A549 (cell line): ENCODE data around the gene SEC24B. TPM values are rescaled to one million over a fixed set of nuclear protein-coding genes. Genes with fewer than 3 reads are reported as not detected.
"Not testable (repeated sequence)": the region's sequence is repeated elsewhere in the genome, so short reads cannot be mapped to it uniquely, and the experiment has no call there.

Experiments used
- ATAC-seq, 2 experiments: fragments of 200-7000 bp in 1 of 2; fragments of >200 bp in 1 of 2; cut with Nextera tagmentation in 1 of 2; cut with Tn5 transposase in 1 of 2; 3 replicates each; pipeline versions ENCODE4 v1.8.0 to v1.9.1; 2018 to 2020; ENCODE audit warnings: mild to moderate bottlenecking in 1 of 2, moderate library complexity in 1 of 2
- CTCF ChIA-PET: fragments of 300-600 bp; sonication (Branson Sonifier 250); formaldehyde crosslinking; extraction: SDS; loops from one replicate; lab custom pipeline; 2021; ENCODE audit warnings: antibody characterized with exemption, inconsistent platforms; lab: Yijun Ruan, JAX
- POLR2A ChIA-PET: fragments of 350-600 bp; formaldehyde crosslinking; extraction: SDS; loops from one replicate; lab custom pipeline; 2021; ENCODE audit warnings: antibody characterized with exemption, inconsistent platforms; lab: Yijun Ruan, JAX
- DNase-seq, 2 experiments: peaks; one replicate each; pipeline versions ENCODE4 v3.0.0 to v3.0.0-alpha.2; 2011 to 2016; ENCODE audit warnings: low read depth in 1 of 2, low spot score in 1 of 2
- FAIRE-seq: peaks from 2 replicates; lab custom pipeline; 2011; peaks lifted over from hg19 to GRCh38; lab: Jason Lieb, UNC
- H3K27ac ChIP-seq, 2 experiments: fragments of >200 bp; sonication (Bioruptor Twin); formaldehyde crosslinking; 3 replicates each; pipeline ENCODE4 v1.5.1; 2016 to 2017
- H3K4me1 ChIP-seq: fragments of >200 bp; sonication (Bioruptor Twin); formaldehyde crosslinking; 3 replicates; pipeline ENCODE4 v1.6.1; 2016
- H3K4me2 ChIP-seq: fragments of >200 bp; sonication (Bioruptor Twin); formaldehyde crosslinking; 3 replicates; pipeline ENCODE4 v1.6.1; 2016
- H3K4me3 ChIP-seq: fragments of >200 bp; sonication (Bioruptor Twin); formaldehyde crosslinking; 3 replicates; pipeline ENCODE4 v1.5.1; 2016
- H3K9me3 ChIP-seq: fragments of >200 bp; sonication (Bioruptor Twin); formaldehyde crosslinking; 3 replicates; pipeline ENCODE4 v1.6.1; 2016
- ATOH8 ChIP-seq: fragments of 250-450 bp; sonication (Bioruptor Pico); IDR thresholded peaks from 2 replicates; pipeline ENCODE4 v1.5.0; 2020; ENCODE audit warnings: low read depth, mild to moderate bottlenecking, moderate library complexity
- BHLHE40 ChIP-seq: IDR thresholded peaks from 2 replicates; pipeline ENCODE4 v1.6.1; 2012; ENCODE audit warnings: low read depth, low read length, inconsistent platforms
- CBX2 ChIP-seq: fragments of 200-600 bp; sonication (generic); IDR thresholded peaks from 2 replicates; pipeline ENCODE4 v1.6.1; 2016; ENCODE audit warnings: low read depth, mild to moderate bottlenecking, borderline replicate concordance
- CBX8 ChIP-seq: fragments of 200-600 bp; sonication (generic); IDR thresholded peaks from 2 replicates; pipeline ENCODE4 v1.6.1; 2016
- EHF ChIP-seq: fragments of 250-450 bp; sonication (Bioruptor Pico); IDR thresholded peaks from 2 replicates; pipeline ENCODE4 v1.5.0; 2020; ENCODE audit warnings: mild to moderate bottlenecking
- ESRRA ChIP-seq: fragments of 150-350 bp; IDR thresholded peaks from 2 replicates; pipeline ENCODE4 v1.6.1; 2014; ENCODE audit warnings: mild to moderate bottlenecking, low read length, borderline replicate concordance
- GATA3 ChIP-seq: IDR thresholded peaks from 2 replicates; pipeline ENCODE4 v1.6.1; 2012; ENCODE audit warnings: borderline replicate concordance
- HES2 ChIP-seq: fragments of >200 bp; sonication (Bioruptor Twin); formaldehyde crosslinking; IDR thresholded peaks from 2 replicates; pipeline ENCODE4 v1.6.1; 2016
- HEYL ChIP-seq: fragments of 250-450 bp; sonication (Bioruptor Pico); IDR thresholded peaks from 2 replicates; pipeline ENCODE4 v1.8.0; 2021; ENCODE audit warnings: mild to moderate bottlenecking, moderate library complexity
- JUN ChIP-seq, 2 experiments: fragments of >200 bp; sonication (Bioruptor Twin); formaldehyde crosslinking; IDR thresholded peaks; 2 replicates in 1 of 2; 3 replicates in 1 of 2; pipeline ENCODE4 v1.6.1; 2016 to 2017
- JUNB ChIP-seq: fragments of >200 bp; sonication (Bioruptor Twin); formaldehyde crosslinking; IDR thresholded peaks from 2 replicates; pipeline ENCODE4 v1.6.1; 2016
- MAX ChIP-seq: IDR thresholded peaks from 2 replicates; pipeline ENCODE4 v1.6.1; 2012
- MAZ ChIP-seq: fragments of 150-350 bp; IDR thresholded peaks from 2 replicates; pipeline ENCODE4 v1.6.1; 2014; ENCODE audit warnings: antibody characterized with exemption, low read depth, low read length, borderline replicate concordance
- MYC ChIP-seq: IDR thresholded peaks from 2 replicates; pipeline ENCODE4 v1.6.1; 2012; ENCODE audit warnings: mild to moderate bottlenecking, inconsistent platforms, low read length, improper control_type of control experiment, borderline replicate concordance
- NFE2L2 ChIP-seq: fragments of 150-350 bp; conservative IDR thresholded peaks from 2 replicates; pipeline ENCODE4 v1.6.1; 2014; ENCODE audit warnings: low read length
- NR3C1 ChIP-seq: fragments of >200 bp; sonication (Bioruptor Twin); formaldehyde crosslinking; IDR thresholded peaks from 3 replicates; pipeline ENCODE4 v1.6.1; 2017
- PHF8 ChIP-seq: fragments of 200-600 bp; sonication (generic); IDR thresholded peaks from 2 replicates; pipeline ENCODE4 v1.6.1; 2016; ENCODE audit warnings: low read depth, mild to moderate bottlenecking, antibody characterized with exemption, moderate library complexity, borderline replicate concordance
- RARB ChIP-seq: fragments of 250-450 bp; sonication (Bioruptor Pico); IDR thresholded peaks from 2 replicates; pipeline ENCODE4 v1.8.0; 2021; ENCODE audit warnings: mild to moderate bottlenecking, moderate library complexity
- RNF2 ChIP-seq: fragments of 200-600 bp; sonication (generic); IDR thresholded peaks from 2 replicates; pipeline ENCODE4 v1.6.1; 2016; ENCODE audit warnings: low read depth, mild to moderate bottlenecking, antibody characterized with exemption, moderate library complexity, borderline replicate concordance
- SREBF2 ChIP-seq: fragments of 450-650 bp; IDR thresholded peaks from 2 replicates; pipeline ENCODE4 v1.6.1; 2014; ENCODE audit warnings: mild to moderate bottlenecking, moderate library complexity
- USF2 ChIP-seq: fragments of 450-650 bp; IDR thresholded peaks from 2 replicates; pipeline ENCODE4 v1.6.1; 2014; ENCODE audit warnings: antibody characterized with exemption
- ZC3H11A ChIP-seq: fragments of 450-650 bp; IDR thresholded peaks from 2 replicates; pipeline ENCODE4 v1.6.1; 2014; ENCODE audit warnings: antibody characterized with exemption, mild to moderate bottlenecking
- WGBS: methylation state at CpG from one replicate; pipeline ENCODE4 v1.1.6; 2017; ENCODE audit errors: missing lambda C conversion rate; 5-methylcytosine and 5-hydroxymethylcytosine counted together
- polyA plus RNA-seq, 4 experiments: library from polyadenylated mRNA; depleted of rRNA in 3 of 4; stranded (reverse); fragments of >200 nt; fragmentation: RNase III in 1 of 4; extraction: RNeasy Plus Mini Kit Qiagen cat#74134 plus additional on column Dnase treatment in 1 of 4; gene quantifications; 2 replicates in 3 of 4; 3 replicates in 1 of 4; pipeline ENCODE4 v1.2.3, GENCODE V29; 2011 to 2017
- TF ChIP-seq, protein P1 (sequence below): IDR thresholded peaks from 2 replicates; pipeline ENCODE4 v1.6.1; 2012
- TF ChIP-seq, protein P2 (sequence below): fragments of 250-450 bp; sonication (Bioruptor Pico); IDR thresholded peaks from 2 replicates; pipeline ENCODE4 v1.5.0; 2021; ENCODE audit warnings: mild to moderate bottlenecking, moderate library complexity, borderline replicate concordance

The SEC24B gene
- polyA plus RNA-seq, 2 of the 4 experiments (the other 2 are of a cell fraction): 13.8 to 40.0 TPM

- TF ChIP-seq, protein P1, sequence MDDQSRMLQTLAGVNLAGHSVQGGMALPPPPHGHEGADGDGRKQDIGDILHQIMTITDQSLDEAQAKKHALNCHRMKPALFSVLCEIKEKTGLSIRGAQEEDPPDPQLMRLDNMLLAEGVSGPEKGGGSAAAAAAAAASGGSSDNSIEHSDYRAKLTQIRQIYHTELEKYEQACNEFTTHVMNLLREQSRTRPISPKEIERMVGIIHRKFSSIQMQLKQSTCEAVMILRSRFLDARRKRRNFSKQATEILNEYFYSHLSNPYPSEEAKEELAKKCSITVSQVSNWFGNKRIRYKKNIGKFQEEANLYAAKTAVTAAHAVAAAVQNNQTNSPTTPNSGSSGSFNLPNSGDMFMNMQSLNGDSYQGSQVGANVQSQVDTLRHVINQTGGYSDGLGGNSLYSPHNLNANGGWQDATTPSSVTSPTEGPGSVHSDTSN: no peak
- no peak for TF ChIP-seq BHLHE40
- no peak for TF ChIP-seq MYC
- no peak for TF ChIP-seq HES2
- TF ChIP-seq RARB (CRISPR knock-in tag): no peak
Measured at GRCh38 chr4:109506890-109507289, 73.3 kb downstream of the SEC24B start (continued).

GRCh38 chr4:109510687-109511086 lies 77.1 kb downstream of the SEC24B start:
- H3K4me2 ChIP-seq: no peak overlapping the region
- no peak overlapping the region for H3K27ac ChIP-seq
- ChIA-PET CTCF (interaction anchor here (0.5 kb wide), 1 partner anchor 78 kb away, joined by 3 read pairs; no protein-coding TSS in a partner anchor), POLR2A (no interaction called here)
- H3K9me3 ChIP-seq: no peaks in the 10 kb centered on the region
- WGBS: 72% methylated on average over 2 of the region's 2 CpGs
- no peak overlapping the region for H3K4me3 ChIP-seq
- DNase-seq: no peak
- TF ChIP-seq JUNB: no peak
- no peak for TF ChIP-seq HEYL (CRISPR knock-in tag)
- no peak for TF ChIP-seq SREBF2
- TF ChIP-seq ESRRA: no peak
- TF ChIP-seq MAZ: no peak
- TF ChIP-seq NR3C1: no peak
- TF ChIP-seq ZC3H11A: no peak
- TF ChIP-seq CBX2: no peak
- TF ChIP-seq PHF8: no peak
- no peak for FAIRE-seq
- ATAC-seq: no peak
- no peaks in the 10 kb centered on the region for H3K4me1 ChIP-seq

DNA sequence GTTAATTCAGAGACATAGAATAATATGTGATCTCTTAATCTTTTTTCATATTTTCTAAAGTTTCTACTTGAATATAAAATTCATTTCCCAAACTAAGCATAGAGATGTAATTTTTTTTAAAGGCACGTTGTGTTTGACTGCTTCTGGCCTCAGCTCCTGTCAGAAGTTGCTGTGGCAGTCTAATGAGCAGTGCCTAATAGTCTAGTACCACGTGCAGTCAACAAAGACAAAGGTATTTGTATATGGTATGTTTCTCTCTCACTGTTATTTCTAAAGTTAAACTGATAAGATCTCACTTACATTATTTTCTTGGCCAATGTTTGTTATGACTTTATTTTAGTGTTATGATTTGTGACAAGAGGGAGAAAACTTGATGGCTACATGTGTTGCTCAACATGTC lies 77.8 kb downstream of the SEC24B start:
- CTCF ChIA-PET: interaction anchor here (0.5 kb wide), 1 partner anchor 79 kb away, joined by 3 read pairs; no protein-coding TSS in a partner anchor
- no peaks in the 10 kb centered on the region for H3K4me1 ChIP-seq
- FAIRE-seq: no peak

GRCh38 chr4:109513368-109513767 lies 79.8 kb downstream of the SEC24B start:
- H3K4me1 ChIP-seq, H3K4me3 ChIP-seq, H3K4me2 ChIP-seq, H3K9me3 ChIP-seq, ATAC-seq, DNase-seq, FAIRE-seq, CTCF ChIA-PET, POLR2A ChIA-PET, H3K27ac ChIP-seq: not testable (repeated sequence)
- WGBS: 94% methylated on average over 12 of the region's 12 CpGs

More for the DNA sequence above, 77.8 kb downstream of the SEC24B start:
- no peaks in the 10 kb centered on the region for H3K9me3 ChIP-seq
- no peak overlapping the region for H3K27ac ChIP-seq
- H3K4me3 ChIP-seq: no peak overlapping the region
- H3K4me2 ChIP-seq: no peak overlapping the region
- WGBS: 69% methylated on average over 2 of the region's 2 CpGs
- no peak for DNase-seq
- POLR2A ChIA-PET: no interaction called here
- TF ChIP-seq, protein P2, sequence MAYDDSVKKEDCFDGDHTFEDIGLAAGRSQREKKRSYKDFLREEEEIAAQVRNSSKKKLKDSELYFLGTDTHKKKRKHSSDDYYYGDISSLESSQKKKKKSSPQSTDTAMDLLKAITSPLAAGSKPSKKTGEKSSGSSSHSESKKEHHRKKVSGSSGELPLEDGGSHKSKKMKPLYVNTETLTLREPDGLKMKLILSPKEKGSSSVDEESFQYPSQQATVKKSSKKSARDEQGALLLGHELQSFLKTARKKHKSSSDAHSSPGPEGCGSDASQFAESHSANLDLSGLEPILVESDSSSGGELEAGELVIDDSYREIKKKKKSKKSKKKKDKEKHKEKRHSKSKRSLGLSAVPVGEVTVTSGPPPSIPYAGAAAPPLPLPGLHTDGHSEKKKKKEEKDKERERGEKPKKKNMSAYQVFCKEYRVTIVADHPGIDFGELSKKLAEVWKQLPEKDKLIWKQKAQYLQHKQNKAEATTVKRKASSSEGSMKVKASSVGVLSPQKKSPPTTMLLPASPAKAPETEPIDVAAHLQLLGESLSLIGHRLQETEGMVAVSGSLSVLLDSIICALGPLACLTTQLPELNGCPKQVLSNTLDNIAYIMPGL (CRISPR knock-in tag): no peak
- TF ChIP-seq ATOH8: no peak
- TF ChIP-seq GATA3: no peak
- TF ChIP-seq SREBF2: no peak
- TF ChIP-seq JUNB: no peak
- no peak for TF ChIP-seq RARB (CRISPR knock-in tag)
- no peak for TF ChIP-seq RNF2
- no peak for TF ChIP-seq NFE2L2
- TF ChIP-seq JUN (IDR thresholded peaks at IDR 0.05): no peak
- no peak for TF ChIP-seq CBX8
- TF ChIP-seq MAX: no peak
- no peak for TF ChIP-seq EHF (CRISPR knock-in tag)
- no peak for TF ChIP-seq USF2
- TF ChIP-seq, all 56 proteins: peak for 0
- no peak for ATAC-seq
